ENCODE data around the gene ITGB3. TPM values are rescaled to one million over a fixed set of nuclear protein-coding genes. Genes with fewer than 3 reads are reported as not detected.
"Not testable (repeated sequence)": the region's sequence is repeated elsewhere in the genome, so short reads cannot be mapped to it uniquely, and the experiment has no call there.

The ITGB3 gene
- total RNA-seq: 66.3 TPM

GRCh38 chr17:47253541-47254402 is at the start of gene ITGB3:
ITGB3 (plus strand) TSS chr17:47253827; CDS start chr17:47253862, 35 bp downstream.
- H3K9me3 ChIP-seq (ENCODE audit: low read depth, low read length): no peaks in the 10 kb centered on the region
- peak within 1 kb of the TSS; percentile 39 for H3K4me3 ChIP-seq (ENCODE audit: low read length)
- peaks cover 8% of the 10 kb centered on the region for H3K4me1 ChIP-seq (ENCODE audit: insufficient read depth, low read length)
- peaks cover 61% of the 10 kb centered on the region for H3K27me3 ChIP-seq (ENCODE audit: insufficient read depth, low read length)

- no peak overlapping the region for H3K4me3 ChIP-seq (ENCODE audit: low read length)
- H3K4me1 ChIP-seq (ENCODE audit: insufficient read depth, low read length): peaks cover 60% of the 10 kb centered on the region
- no peaks in the 10 kb centered on the region for H3K9me3 ChIP-seq (ENCODE audit: low read depth, low read length)
- H3K27me3 ChIP-seq (ENCODE audit: insufficient read depth, low read length): no peaks in the 10 kb centered on the region
These were observed 49.5 kb upstream of the ITGB3 start for GRCh38 chr17:47203984-47204721.

GRCh38 chr17:47204722-47205418 is 48.8 kb upstream of the ITGB3 start:
- H3K27me3 ChIP-seq (ENCODE audit: insufficient read depth, low read length): no peaks in the 10 kb centered on the region
- no peak overlapping the region for H3K4me3 ChIP-seq (ENCODE audit: low read length)
- peaks cover 53% of the 10 kb centered on the region for H3K4me1 ChIP-seq (ENCODE audit: insufficient read depth, low read length)
- no peaks in the 10 kb centered on the region for H3K9me3 ChIP-seq (ENCODE audit: low read depth, low read length)

GRCh38 chr17:47205419-47205963 is 48.1 kb upstream of the ITGB3 start:
- Histone ChIP-seq H3K27me3 (ENCODE audit: insufficient read depth, low read length) (no peaks in the 10 kb centered on the region), H3K4me1 (ENCODE audit: insufficient read depth, low read length) (peaks cover 47% of the 10 kb centered on the region), H3K9me3 (ENCODE audit: low read depth, low read length) (no peaks in the 10 kb centered on the region), H3K4me3 (ENCODE audit: low read length) (no peak overlapping the region)

GRCh38 chr17:47207143-47208067 is 46.2 kb upstream of the ITGB3 start:
- Histone ChIP-seq H3K27me3 (ENCODE audit: insufficient read depth, low read length) (no peaks in the 10 kb centered on the region), H3K9me3 (ENCODE audit: low read depth, low read length) (no peaks in the 10 kb centered on the region), H3K4me3 (ENCODE audit: low read length) (no peak overlapping the region), H3K4me1 (ENCODE audit: insufficient read depth, low read length) (peaks cover 40% of the 10 kb centered on the region)

GRCh38 chr17:47208744-47209488 is 44.7 kb upstream of the ITGB3 start, which contains the start of gene MYL4:
MYL4 (plus strand) TSS chr17:47209348; CDS start chr17:47209423, 75 bp downstream.
- Histone ChIP-seq H3K4me1 (ENCODE audit: insufficient read depth, low read length) (peaks cover 35% of the 10 kb centered on the region), H3K4me3 (ENCODE audit: low read length) (no peak within 1 kb of the TSS), H3K9me3 (ENCODE audit: low read depth, low read length) (no peaks in the 10 kb centered on the region), H3K27me3 (ENCODE audit: insufficient read depth, low read length) (no peaks in the 10 kb centered on the region)

GRCh38 chr17:47209499-47209898 is 44.1 kb upstream of the ITGB3 start:
- Histone ChIP-seq H3K27me3 (ENCODE audit: insufficient read depth, low read length) (no peaks in the 10 kb centered on the region), H3K4me3 (ENCODE audit: low read length) (no peak overlapping the region), H3K9me3 (ENCODE audit: low read depth, low read length) (no peaks in the 10 kb centered on the region), H3K4me1 (ENCODE audit: insufficient read depth, low read length) (peaks cover 30% of the 10 kb centered on the region)

- Histone ChIP-seq H3K4me1 (ENCODE audit: insufficient read depth, low read length) (peaks cover 23% of the 10 kb centered on the region), H3K4me3 (ENCODE audit: low read length) (no peak overlapping the region), H3K9me3 (ENCODE audit: low read depth, low read length) (no peaks in the 10 kb centered on the region), H3K27me3 (ENCODE audit: insufficient read depth, low read length) (no peaks in the 10 kb centered on the region)
These were observed 43.5 kb upstream of the ITGB3 start for GRCh38 chr17:47210105-47210504.

- H3K4me1 ChIP-seq (ENCODE audit: insufficient read depth, low read length): peaks cover 17% of the 10 kb centered on the region
These were observed 42.8 kb upstream of the ITGB3 start for GRCh38 chr17:47210779-47211178.

GRCh38 chr17:47212458-47212857 is 41.2 kb upstream of the ITGB3 start:
- H3K4me1 ChIP-seq (ENCODE audit: insufficient read depth, low read length): peaks cover 6% of the 10 kb centered on the region
- no peak overlapping the region for H3K4me3 ChIP-seq (ENCODE audit: low read length)
- H3K9me3 ChIP-seq (ENCODE audit: low read depth, low read length): no peaks in the 10 kb centered on the region
- no peaks in the 10 kb centered on the region for H3K27me3 ChIP-seq (ENCODE audit: insufficient read depth, low read length)

More at GRCh38 chr17:47210779-47211178, 42.8 kb upstream of the ITGB3 start:
- H3K9me3 ChIP-seq (ENCODE audit: low read depth, low read length): no peaks in the 10 kb centered on the region
- H3K4me3 ChIP-seq (ENCODE audit: low read length): no peak overlapping the region
- H3K27me3 ChIP-seq (ENCODE audit: insufficient read depth, low read length): no peaks in the 10 kb centered on the region

- H3K4me3 ChIP-seq (ENCODE audit: low read length): no peak overlapping the region
- peaks cover 12% of the 10 kb centered on the region for H3K4me1 ChIP-seq (ENCODE audit: insufficient read depth, low read length)
- no peaks in the 10 kb centered on the region for H3K9me3 ChIP-seq (ENCODE audit: low read depth, low read length)
- no peaks in the 10 kb centered on the region for H3K27me3 ChIP-seq (ENCODE audit: insufficient read depth, low read length)
These were observed 40.1 kb upstream of the ITGB3 start for GRCh38 chr17:47213540-47213939.

GRCh38 chr17:47214931-47215330 is 38.7 kb upstream of the ITGB3 start:
- H3K4me3 ChIP-seq (ENCODE audit: low read length): no peak overlapping the region
- H3K9me3 ChIP-seq (ENCODE audit: low read depth, low read length): no peaks in the 10 kb centered on the region
- peaks cover 26% of the 10 kb centered on the region for H3K4me1 ChIP-seq (ENCODE audit: insufficient read depth, low read length)
- no peaks in the 10 kb centered on the region for H3K27me3 ChIP-seq (ENCODE audit: insufficient read depth, low read length)

GRCh38 chr17:47216821-47217220 is 36.8 kb upstream of the ITGB3 start:
- H3K4me3 ChIP-seq (ENCODE audit: low read length); H3K27me3 ChIP-seq (ENCODE audit: insufficient read depth, low read length); H3K9me3 ChIP-seq (ENCODE audit: low read depth, low read length): not testable (repeated sequence)
- H3K4me1 ChIP-seq (ENCODE audit: insufficient read depth, low read length): peaks cover 42% of the 10 kb centered on the region
